ENCODE measurements around the gene RAB7B.
"Not testable (repeated sequence)": the region's sequence is repeated elsewhere in the genome, so short reads cannot be mapped to it uniquely, and the experiment has no call there.

RAB7B gene, protein sequence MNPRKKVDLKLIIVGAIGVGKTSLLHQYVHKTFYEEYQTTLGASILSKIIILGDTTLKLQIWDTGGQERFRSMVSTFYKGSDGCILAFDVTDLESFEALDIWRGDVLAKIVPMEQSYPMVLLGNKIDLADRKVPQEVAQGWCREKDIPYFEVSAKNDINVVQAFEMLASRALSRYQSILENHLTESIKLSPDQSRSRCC

GRCh38 chr1:206002871-206003801 is at the start of gene RAB7B:
RAB7B (minus strand) TSS chr1:206003395; CDS start chr1:205994135, 9,260 bp downstream.
- peak; percentile 67 for DNase-seq

DNA sequence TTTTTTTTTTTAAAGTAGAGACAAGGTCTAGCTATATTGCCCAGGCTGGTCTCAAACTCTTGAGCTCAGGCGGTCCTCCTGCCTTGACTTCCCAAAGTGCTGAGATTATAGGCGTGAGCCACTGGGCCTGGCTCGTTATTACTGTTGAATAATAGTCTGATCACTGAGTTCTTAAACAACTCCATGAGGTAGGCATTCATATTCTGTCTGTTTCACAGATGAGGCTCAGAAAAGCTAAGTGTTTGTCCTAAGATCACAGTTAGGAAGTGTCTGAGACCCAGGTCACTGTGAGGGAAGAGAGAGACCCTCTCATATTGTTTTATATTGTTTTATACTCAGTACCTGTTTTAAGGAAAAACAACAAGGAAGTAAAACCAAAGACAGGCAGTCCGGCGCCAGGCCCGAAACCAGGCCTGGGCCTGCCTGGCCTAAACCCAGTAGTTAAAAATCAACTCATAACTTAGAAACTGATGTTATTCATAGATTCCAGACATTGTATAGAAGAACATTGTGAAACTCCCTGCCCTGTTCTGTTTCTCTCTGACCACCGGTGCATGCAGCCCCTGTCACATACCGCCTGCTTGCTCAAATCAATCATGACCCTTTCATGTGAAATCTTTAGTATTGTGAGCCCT is 49.2 kb upstream of the RAB7B start:
- not testable (repeated sequence) for DNase-seq

- no peak for DNase-seq
Observed at GRCh38 chr1:206050655-206051235, 47.5 kb upstream of the RAB7B start.

- no peak for DNase-seq
Observed at GRCh38 chr1:206049919-206050600, 46.9 kb upstream of the RAB7B start.

GRCh38 chr1:206049293-206049692 is 46.1 kb upstream of the RAB7B start:
- no peak for DNase-seq

GRCh38 chr1:206048582-206048981 is 45.4 kb upstream of the RAB7B start:
- no peak for DNase-seq

DNA sequence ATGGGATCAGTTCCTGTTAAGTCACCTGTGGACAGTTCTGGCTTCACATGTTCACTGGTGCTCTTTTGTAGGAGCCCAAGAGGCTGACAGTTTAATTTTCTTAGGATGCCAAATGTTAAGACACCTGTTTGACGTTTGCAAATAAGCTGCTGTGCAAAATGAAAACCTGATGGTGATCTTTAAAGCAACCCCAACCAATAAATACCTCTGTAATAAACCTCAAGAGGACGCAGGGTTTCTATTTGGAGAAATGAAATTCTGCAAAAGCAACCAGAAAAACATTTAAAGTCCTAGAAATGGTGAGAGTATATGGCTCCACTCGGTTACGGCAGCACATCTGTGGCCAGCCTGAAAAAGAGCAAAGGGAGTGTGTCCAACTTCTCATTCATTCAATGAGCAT is 44.1 kb upstream of the RAB7B start:
- no peak for DNase-seq

DNA sequence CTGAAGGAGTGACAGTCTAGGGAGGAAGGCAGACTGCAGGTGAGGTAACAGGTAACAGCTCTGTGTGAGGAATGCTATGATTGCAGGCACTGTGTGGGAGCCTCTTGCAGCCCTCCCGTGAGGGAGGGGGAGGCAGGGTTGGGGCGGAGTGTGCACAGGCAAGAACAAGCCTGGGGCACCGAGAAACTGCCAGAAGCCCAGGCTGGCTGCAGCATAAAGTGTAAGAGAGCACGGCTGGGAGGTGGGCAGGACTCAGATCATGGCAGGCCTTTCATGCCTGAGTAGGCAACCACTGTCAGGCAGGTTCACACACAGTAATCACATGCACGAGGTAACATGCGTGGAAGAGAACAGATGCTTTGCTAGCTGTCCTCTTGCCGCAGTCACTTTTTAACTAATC is 38.4 kb upstream of the RAB7B start:
- DNase-seq = no peak

DNA sequence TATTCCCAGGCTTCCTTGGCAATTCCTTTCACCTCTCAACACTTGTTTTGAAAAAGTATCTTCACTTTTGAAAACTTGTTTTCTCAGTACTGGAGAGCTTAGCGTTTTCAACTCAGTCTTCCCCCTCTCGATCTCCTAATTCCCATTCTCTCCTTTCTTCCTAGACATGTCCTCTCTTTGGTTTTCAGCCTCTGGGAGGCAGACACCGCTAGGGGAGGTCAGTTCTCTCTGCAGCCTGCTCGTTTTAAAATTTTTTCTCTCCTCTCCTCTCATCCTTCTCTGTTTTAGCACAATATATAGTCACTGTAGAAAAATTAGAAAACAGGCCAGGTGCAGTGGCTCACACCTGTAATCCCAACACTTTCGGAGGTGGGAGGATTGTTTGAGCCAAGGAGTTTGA is 37.1 kb upstream of the RAB7B start:
- peak; percentile 21 for DNase-seq

DNA sequence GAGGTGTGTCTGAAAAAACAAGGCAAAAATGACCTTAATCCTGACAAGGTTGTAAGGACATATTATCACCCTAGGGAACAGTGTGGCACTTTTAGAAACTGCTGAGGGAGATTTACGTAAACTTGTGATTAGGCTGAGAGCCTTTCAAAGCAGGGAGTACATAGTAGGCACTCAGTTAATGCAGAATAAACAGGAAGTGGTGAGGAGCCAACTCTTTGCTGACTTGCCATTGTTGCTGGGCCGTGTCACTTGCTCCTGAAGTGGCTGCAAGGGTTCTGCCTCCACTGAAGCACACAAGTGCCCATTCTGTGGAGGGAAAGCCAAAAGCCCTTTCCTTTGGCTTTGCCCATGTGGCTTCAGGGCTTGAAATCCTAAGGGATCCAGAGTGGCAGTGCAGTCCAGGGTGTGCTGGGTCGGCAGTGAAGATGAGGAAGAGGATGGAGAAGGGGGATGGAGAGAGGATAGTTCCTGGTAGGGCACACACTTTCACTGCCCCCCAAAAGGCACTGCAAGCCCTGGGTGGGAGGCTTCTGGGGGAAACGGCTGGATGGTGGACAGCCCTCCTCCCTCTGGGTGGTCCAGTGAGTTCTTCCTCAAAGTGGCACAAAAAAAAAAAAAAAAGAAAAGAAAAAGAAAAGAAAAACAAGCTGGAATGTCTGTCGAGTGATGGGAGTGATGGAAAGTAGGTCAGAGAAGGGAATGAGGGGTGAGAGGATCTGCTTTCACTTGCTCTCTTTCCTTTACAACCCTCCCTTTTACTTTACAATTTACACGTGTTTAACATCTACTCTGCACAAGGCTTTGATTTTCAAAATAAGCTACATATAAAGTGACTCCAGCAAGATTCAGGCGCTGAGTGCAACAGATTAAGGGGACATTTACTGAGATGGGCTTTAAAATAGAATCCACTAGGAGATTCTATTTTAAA is 36.1 kb upstream of the RAB7B start:
- no peak for DNase-seq

- no peak for DNase-seq
Observed at GRCh38 chr1:206037581-206037980, 34.4 kb upstream of the RAB7B start.

GRCh38 chr1:206036663-206037455 is 33.7 kb upstream of the RAB7B start:
- DNase-seq = no peak

GRCh38 chr1:206035027-206035426 is 31.8 kb upstream of the RAB7B start:
- no peak for DNase-seq

DNA sequence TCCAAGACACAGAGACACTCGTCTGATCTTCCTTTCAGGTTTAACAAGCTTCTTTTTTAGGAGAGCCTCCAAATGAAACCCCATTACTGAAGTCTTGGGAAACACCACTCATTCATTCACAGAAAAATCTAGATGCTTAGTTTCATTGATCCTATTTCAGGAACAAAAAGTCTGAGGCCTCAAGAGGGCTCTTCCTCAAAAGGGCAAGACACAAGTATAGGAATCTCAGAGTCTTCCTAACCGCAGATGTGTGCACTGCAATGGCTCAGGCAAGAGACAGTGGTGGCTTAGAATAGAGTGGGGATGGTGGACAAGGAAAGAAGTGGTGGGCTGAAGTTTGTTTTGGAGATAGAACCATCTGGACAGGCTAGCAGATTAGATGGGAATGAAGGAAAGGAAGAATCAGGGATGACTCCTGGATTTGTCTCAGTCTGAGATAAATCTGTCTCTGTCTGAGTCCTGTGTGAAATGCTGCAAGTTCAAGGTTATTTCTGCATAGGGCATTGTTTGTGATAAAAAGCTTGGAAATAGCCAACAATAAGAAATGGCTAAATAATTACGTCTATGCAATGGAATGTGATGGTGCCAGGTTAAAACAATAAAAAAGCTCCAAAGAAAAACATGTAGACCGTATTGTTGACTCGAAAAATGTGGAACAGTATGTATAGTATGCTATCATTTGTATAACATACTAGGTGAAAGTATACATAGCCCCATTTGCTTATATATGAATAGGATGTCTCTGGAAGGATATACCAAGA is 29.4 kb upstream of the RAB7B start:
- DNase-seq = no peak

DNA sequence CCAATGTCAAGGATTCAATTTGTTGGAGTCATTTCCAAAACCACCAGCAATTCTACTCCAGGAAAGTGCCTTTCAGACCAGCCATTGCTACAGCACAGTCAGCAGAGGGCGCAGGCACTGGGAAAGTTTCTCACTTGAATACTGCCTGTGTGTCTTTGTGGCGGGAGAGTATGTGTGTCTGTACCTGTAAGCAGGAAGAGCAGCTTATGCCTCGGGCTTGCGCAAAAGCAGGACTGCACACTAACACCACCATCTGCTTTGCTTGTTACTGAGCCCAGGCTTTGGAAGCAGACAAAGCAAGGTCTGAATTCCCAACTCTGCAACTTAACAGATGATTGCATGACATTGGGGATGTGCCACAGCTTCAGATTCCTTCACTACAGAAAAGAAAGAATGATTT is 27.5 kb upstream of the RAB7B start:
- DNase-seq = peak; percentile 85

GRCh38 chr1:206030191-206030590 is 27.0 kb upstream of the RAB7B start:
- no peak for DNase-seq

DNA sequence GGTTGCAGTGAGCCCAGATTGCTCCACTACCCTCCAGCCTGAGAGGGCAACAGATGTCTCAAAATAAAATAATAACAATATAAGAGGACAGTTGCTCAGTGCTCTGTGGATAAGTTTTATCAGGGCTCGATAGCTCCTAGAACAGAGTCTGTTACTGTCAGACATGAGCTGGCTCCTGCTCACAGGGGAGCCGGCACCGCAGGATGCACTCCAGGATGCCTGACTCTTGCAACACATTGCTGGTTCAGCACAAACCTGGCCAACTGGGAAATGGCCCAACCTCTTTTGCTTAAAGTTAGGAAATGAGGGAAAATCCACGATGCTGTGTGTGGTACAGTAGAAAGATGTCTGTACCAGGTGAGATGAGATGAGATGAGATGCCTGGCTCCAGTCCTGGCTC is 26.3 kb upstream of the RAB7B start:
- no peak for DNase-seq

DNA sequence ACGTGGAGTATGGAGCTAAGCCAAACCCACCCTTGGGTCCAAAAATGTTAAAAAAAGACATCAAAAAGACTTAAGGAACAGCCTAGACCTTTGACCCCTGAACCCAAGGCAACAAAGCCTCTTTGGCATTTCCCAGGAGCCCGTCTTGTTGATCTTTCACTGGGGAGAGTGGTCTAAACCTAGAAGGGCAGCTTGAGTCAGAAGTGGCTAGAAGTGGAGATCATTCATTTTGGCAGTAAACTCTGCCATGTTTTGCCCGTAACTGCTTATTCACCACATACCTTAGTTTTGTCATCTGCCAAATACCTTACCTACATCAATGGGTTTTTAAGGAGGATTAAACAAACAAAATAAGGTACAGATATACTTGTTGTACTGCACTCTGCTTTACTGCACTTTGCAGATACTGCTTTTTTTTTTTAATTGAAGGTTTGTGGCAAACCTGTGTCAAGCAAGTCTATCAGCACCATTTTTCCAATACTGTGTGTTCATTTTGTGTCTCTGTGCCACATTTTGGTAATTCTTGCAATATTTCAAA is 22.2 kb upstream of the RAB7B start:
- DNase-seq = no peak

DNA sequence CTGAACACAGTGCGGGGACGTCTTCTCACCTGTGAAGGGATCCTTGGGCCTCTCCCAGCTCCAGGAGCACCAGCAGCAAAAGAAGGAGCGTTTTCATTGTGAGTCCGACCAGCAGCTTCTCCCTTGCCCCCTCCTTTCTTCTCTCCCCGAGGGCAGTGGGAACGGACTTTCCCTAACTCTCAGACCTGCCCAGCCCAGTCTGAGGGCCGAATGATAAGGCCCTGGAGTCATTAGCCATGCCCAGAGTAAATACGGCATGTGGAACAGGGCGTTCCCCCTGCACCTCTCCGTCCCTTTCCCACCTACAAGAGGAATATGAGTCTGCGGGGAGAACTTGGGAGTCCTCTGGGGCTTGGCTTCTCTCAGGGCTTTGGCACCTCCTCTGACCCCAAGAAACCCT is 20.5 kb upstream of the RAB7B start, which contains the start of gene CTSE:
Gene CTSE (minus strand): TSS at position 201 of the 400 bp plus-strand sequence. CDS start 104 bp downstream, at position 97.
- no peak for DNase-seq

DNA sequence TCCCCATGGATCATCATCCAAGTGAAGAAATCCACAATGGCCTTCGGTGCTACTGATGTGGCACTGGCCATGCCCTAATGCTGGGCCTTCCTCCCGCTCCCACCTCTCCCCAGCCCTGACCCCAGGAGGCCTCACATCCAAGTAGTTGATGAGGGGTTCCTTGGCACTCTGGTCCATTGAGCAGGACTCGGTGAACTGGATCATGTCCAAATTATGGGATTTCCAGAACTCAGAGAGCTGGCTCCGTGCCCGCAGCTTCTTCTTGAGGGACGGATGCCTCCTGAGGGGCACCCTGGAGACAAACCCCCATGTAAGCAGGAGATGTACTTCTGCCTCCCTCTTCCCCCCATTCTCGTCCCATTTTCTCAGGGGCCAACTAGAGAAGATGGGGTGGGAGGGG is 19.6 kb upstream of the RAB7B start:
- DNase-seq = no peak

Data from OCI-M1 (cell line).